Mesendoderm (in vitro differentiated cells): ENCODE measurements around the gene C1S.

Experiments used
- DNase-seq: peaks from one replicate; pipeline ENCODE4 v3.0.0; 2013
- H2AK5ac ChIP-seq: 2 replicates; pipeline ENCODE4 v1.6.1; 2013; ENCODE audit warnings: low read length, inconsistent platforms
- H2BK120ac ChIP-seq: 2 replicates; pipeline ENCODE4 v1.6.1; 2013; ENCODE audit warnings: low read depth, mild to moderate bottlenecking, low read length, moderate library complexity, mixed read lengths
- H2BK15ac ChIP-seq: replicated peaks from 2 replicates; pipeline ENCODE4 v1.6.1; 2013; ENCODE audit warnings: low read depth, mild to moderate bottlenecking, moderate library complexity
- H2BK5ac ChIP-seq: 2 replicates; pipeline ENCODE4 v1.6.1; 2013; ENCODE audit warnings: low read length, inconsistent platforms
- H3K18ac ChIP-seq: 2 replicates; pipeline ENCODE4 v1.6.1; 2013; ENCODE audit warnings: mild to moderate bottlenecking, low read length, mixed read lengths
- H3K23ac ChIP-seq: one replicate; pipeline ENCODE4 v1.6.1; 2013; ENCODE audit warnings: low read length
- H3K27ac ChIP-seq: 2 replicates; pipeline ENCODE4 v1.5.1; 2013; ENCODE audit warnings: low read depth, mild to moderate bottlenecking, inconsistent platforms, low read length, moderate library complexity
- H3K27me3 ChIP-seq: 2 replicates; pipeline ENCODE4 v1.6.1; 2013; ENCODE audit warnings: low read length, control low read depth, mild to moderate bottlenecking, inconsistent platforms; ENCODE audit not compliant: insufficient read depth, poor library complexity
- H3K36me3 ChIP-seq: 2 replicates; pipeline ENCODE4 v1.6.1; 2013; ENCODE audit warnings: low read length, inconsistent platforms; ENCODE audit not compliant: control insufficient read depth, insufficient read depth
- H3K4ac ChIP-seq: one replicate; pipeline ENCODE4 v1.6.1; 2013; ENCODE audit warnings: low read depth, mild to moderate bottlenecking, low read length, moderate library complexity
- H3K4me1 ChIP-seq: 2 replicates; pipeline ENCODE4 v1.6.1; 2013; ENCODE audit warnings: low read depth, low read length, inconsistent platforms; ENCODE audit not compliant: control insufficient read depth
- H3K4me2 ChIP-seq: 2 replicates; pipeline ENCODE4 v1.6.1; 2013; ENCODE audit warnings: low read length
- H3K4me3 ChIP-seq: 2 replicates; pipeline ENCODE4 v1.5.1; 2013; ENCODE audit warnings: mild to moderate bottlenecking, low read length
- H3K56ac ChIP-seq: one replicate; pipeline ENCODE4 v1.6.1; 2013; ENCODE audit warnings: low read length
- H3K79me1 ChIP-seq: 2 replicates; pipeline ENCODE4 v1.6.1; 2013; ENCODE audit warnings: low read length, inconsistent platforms
- H3K79me2 ChIP-seq: 2 replicates; pipeline ENCODE4 v1.6.1; 2013; ENCODE audit warnings: mild to moderate bottlenecking, low read length; ENCODE audit not compliant: control insufficient read depth, insufficient read depth
- H3K9ac ChIP-seq: 2 replicates; pipeline ENCODE4 v1.6.1; 2013; ENCODE audit warnings: low read length, inconsistent platforms
- H4K5ac ChIP-seq: one replicate; pipeline ENCODE4 v1.6.1; 2013; ENCODE audit warnings: low read length
- H4K8ac ChIP-seq: one replicate; pipeline ENCODE4 v1.6.1; 2013; ENCODE audit warnings: low read depth, mild to moderate bottlenecking, control low read depth, low read length, moderate library complexity
- WGBS: extraction: QIAGEN DNeasy Blood & Tissue Kit; methylation state at CpG from one replicate; pipeline ENCODE4 v1.1.7; 2013; ENCODE audit warnings: low lambda C conversion rate, missing lambda C conversion rate; ENCODE audit not compliant: insufficient coverage; ENCODE audit errors: extremely low coverage; 5-methylcytosine and 5-hydroxymethylcytosine counted together

The C1S gene

GRCh38 chr12:7091660-7092228, 31.2 kb downstream of the C1S start:
- DNase-seq, result no peak
- no peak overlapping the region for H4K5ac ChIP-seq
- no peak overlapping the region for H2BK5ac ChIP-seq
- no peak overlapping the region for H3K4ac ChIP-seq
- H2BK15ac ChIP-seq, result no peak overlapping the region
- no peak overlapping the region for H2AK5ac ChIP-seq
- no peaks in the 10 kb centered on the region for H3K27me3 ChIP-seq
- no peaks in the 10 kb centered on the region for H3K79me2 ChIP-seq
- H3K27ac ChIP-seq, result no peak overlapping the region
- no peak overlapping the region for H4K8ac ChIP-seq
- peak overlapping the region; percentile 56 for H3K56ac ChIP-seq
- no peak overlapping the region for H2BK120ac ChIP-seq
- WGBS, result no CpG with 5 or more reads among the region's 10 CpGs
- peak overlapping the region; percentile 58 for H3K9ac ChIP-seq
- H3K4me2 ChIP-seq, result no peak overlapping the region
- no peaks in the 10 kb centered on the region for H3K79me1 ChIP-seq
- no peak overlapping the region for H3K23ac ChIP-seq
- no peak overlapping the region for H3K4me3 ChIP-seq
- H3K36me3 ChIP-seq, result no peaks in the 10 kb centered on the region
- H3K18ac ChIP-seq, result no peak overlapping the region
- no peaks in the 10 kb centered on the region for H3K4me1 ChIP-seq

GRCh38 chr12:7092229-7092985, 31.9 kb downstream of the C1S start, which contains the start of gene C1R:
TSS of gene C1R (minus strand) at chr12:7092445. CDS start at chr12:7092388, 57 bp downstream.
- H2BK120ac ChIP-seq, result no peak within 1 kb of the TSS
- no peak within 1 kb of the TSS for H3K4me3 ChIP-seq
- no peak within 1 kb of the TSS for H4K5ac ChIP-seq
- H3K79me1 ChIP-seq, result no peaks in the 10 kb centered on the region
- H3K4me2 ChIP-seq, result peak within 1 kb of the TSS; percentile 35
- H3K79me2 ChIP-seq, result no peaks in the 10 kb centered on the region
- H3K56ac ChIP-seq, result peak within 1 kb of the TSS; percentile 56
- H3K18ac ChIP-seq, result no peak within 1 kb of the TSS
- no peak within 1 kb of the TSS for H2BK15ac ChIP-seq
- H2BK5ac ChIP-seq, result no peak within 1 kb of the TSS
- no peaks in the 10 kb centered on the region for H3K36me3 ChIP-seq
- H4K8ac ChIP-seq, result no peak within 1 kb of the TSS
- no peak within 1 kb of the TSS for H3K27ac ChIP-seq
- no peaks in the 10 kb centered on the region for H3K4me1 ChIP-seq
- DNase-seq, result peak; percentile 67
- no CpG with 5 or more reads among the region's 16 CpGs for WGBS
- H3K4ac ChIP-seq, result no peak within 1 kb of the TSS
- H3K27me3 ChIP-seq, result no peaks in the 10 kb centered on the region
- no peak within 1 kb of the TSS for H2AK5ac ChIP-seq
- H3K9ac ChIP-seq, result peak within 1 kb of the TSS; percentile 58
- H3K23ac ChIP-seq, result no peak within 1 kb of the TSS

- Histone ChIP-seq H4K5ac (no peak overlapping the region), H3K27me3 (no peaks in the 10 kb centered on the region), H2AK5ac (no peak overlapping the region), H3K4me2 (no peak overlapping the region), H2BK15ac (no peak overlapping the region), H3K4me3 (no peak overlapping the region), H3K56ac (peak overlapping the region; percentile 31), H3K18ac (no peak overlapping the region), H3K79me2 (no peaks in the 10 kb centered on the region), H3K79me1 (no peaks in the 10 kb centered on the region), H3K4ac (no peak overlapping the region), H2BK120ac (no peak overlapping the region), H3K4me1 (no peaks in the 10 kb centered on the region), H3K36me3 (no peaks in the 10 kb centered on the region), H4K8ac (no peak overlapping the region), H3K23ac (no peak overlapping the region), H3K9ac (no peak overlapping the region), H3K27ac (no peak overlapping the region), H2BK5ac (no peak overlapping the region)
- no peak for DNase-seq
- WGBS, result no CpG with 5 or more reads among the region's 8 CpGs
Observed at GRCh38 chr12:7092986-7093460, 32.5 kb downstream of the C1S start.

GRCh38 chr12:7093486-7093885, 33.0 kb downstream of the C1S start:
- Histone ChIP-seq H3K18ac (no peak overlapping the region), H3K4me1 (no peaks in the 10 kb centered on the region), H3K79me1 (no peaks in the 10 kb centered on the region), H4K5ac (no peak overlapping the region), H3K27me3 (no peaks in the 10 kb centered on the region), H3K9ac (no peak overlapping the region), H3K4ac (no peak overlapping the region), H3K4me2 (no peak overlapping the region), H3K23ac (no peak overlapping the region), H2BK5ac (no peak overlapping the region), H3K36me3 (no peaks in the 10 kb centered on the region), H4K8ac (no peak overlapping the region), H3K79me2 (no peaks in the 10 kb centered on the region), H2BK120ac (no peak overlapping the region), H2BK15ac (no peak overlapping the region), H2AK5ac (no peak overlapping the region), H3K56ac (no peak overlapping the region), H3K27ac (no peak overlapping the region), H3K4me3 (no peak overlapping the region)
- DNase-seq, result no peak
- WGBS, result no CpG with 5 or more reads among the region's 5 CpGs

GRCh38 chr12:7093892-7094291, 33.4 kb downstream of the C1S start:
- no peak overlapping the region for H3K4me3 ChIP-seq
- H4K5ac ChIP-seq, result no peak overlapping the region
- no peak overlapping the region for H3K9ac ChIP-seq
- no peak overlapping the region for H3K27ac ChIP-seq
- H3K4ac ChIP-seq, result no peak overlapping the region
- no peak overlapping the region for H2BK120ac ChIP-seq
- no peak overlapping the region for H2AK5ac ChIP-seq
- H3K56ac ChIP-seq, result no peak overlapping the region
- H3K79me2 ChIP-seq, result no peaks in the 10 kb centered on the region
- H3K36me3 ChIP-seq, result no peaks in the 10 kb centered on the region
- H3K27me3 ChIP-seq, result no peaks in the 10 kb centered on the region
- H3K4me2 ChIP-seq, result no peak overlapping the region
- H2BK15ac ChIP-seq, result no peak overlapping the region
- H3K18ac ChIP-seq, result no peak overlapping the region
- no peaks in the 10 kb centered on the region for H3K79me1 ChIP-seq
- H3K23ac ChIP-seq, result no peak overlapping the region
- H2BK5ac ChIP-seq, result no peak overlapping the region
- no CpG with 5 or more reads among the region's 10 CpGs for WGBS
- no peak for DNase-seq
- H3K4me1 ChIP-seq, result no peaks in the 10 kb centered on the region
- no peak overlapping the region for H4K8ac ChIP-seq
